HepG2 (cell line): Measurements from ENCODE around the gene PKIG. TPM values are rescaled to one million over a fixed set of nuclear protein-coding genes. Genes with fewer than 3 reads are reported as not detected.

ENCODE experiments used
- ATM ChIP-seq: fragments of 450-650 bp; IDR thresholded peaks from 2 replicates; pipeline ENCODE4 v1.7.1; 2017; ENCODE audit warnings: mild to moderate bottlenecking, borderline replicate concordance
- CBX1 ChIP-seq: IDR thresholded peaks from one replicate; pipeline ENCODE4 v1.6.1; 2016; ENCODE audit warnings: antibody characterized with exemption, low read depth
- FIP1L1 ChIP-seq: fragments of 200-400 bp; formaldehyde crosslinking; IDR thresholded peaks from 2 replicates; pipeline ENCODE4 v1.6.1; 2018; ENCODE audit warnings: low read depth, mild to moderate bottlenecking, low read length, moderate library complexity, borderline replicate concordance; ENCODE audit not compliant: insufficient read depth
- FOXA1 ChIP-seq, 2 experiments: fragments of 450-650 bp in 1 of 2; sonication (generic) in 1 of 2; formaldehyde crosslinking in 1 of 2; IDR thresholded peaks; 2 replicates each; pipeline versions ENCODE4 v1.4.0 to v1.6.1; 2016 to 2020; ENCODE audit warnings: missing genetic modification reagents in 1 of 2
- GFI1 ChIP-seq: sonication (generic); formaldehyde crosslinking; IDR thresholded peaks from 2 replicates; pipeline ENCODE4 v1.5.0; 2020; ENCODE audit warnings: missing genetic modification reagents, mild to moderate bottlenecking, borderline replicate concordance
- MIER2 ChIP-seq: IDR thresholded peaks from 2 replicates; pipeline ENCODE4 v1.6.1; 2016; ENCODE audit warnings: missing biosample characterization, missing genetic modification reagents
- MXD3 ChIP-seq: IDR thresholded peaks from 2 replicates; pipeline ENCODE4 v1.6.1; 2016; ENCODE audit warnings: mild to moderate bottlenecking, missing biosample characterization, missing genetic modification reagents
- ONECUT2 ChIP-seq: sonication (generic); formaldehyde crosslinking; IDR thresholded peaks from 2 replicates; pipeline ENCODE4 v1.4.0; 2020; ENCODE audit warnings: missing genetic modification reagents
- PHB2 ChIP-seq: fragments of 450-650 bp; IDR thresholded peaks from 2 replicates; pipeline ENCODE4 v1.6.1; 2018; ENCODE audit not compliant: partially characterized antibody
- RELA ChIP-seq: sonication (generic); formaldehyde crosslinking; IDR thresholded peaks from 2 replicates; pipeline ENCODE4 v1.4.0; 2020; ENCODE audit warnings: missing genetic modification reagents
- RFXAP ChIP-seq: sonication (generic); formaldehyde crosslinking; IDR thresholded peaks from 2 replicates; pipeline ENCODE4 v1.4.0; 2020; ENCODE audit warnings: missing genetic modification reagents, borderline replicate concordance
- SOX6 ChIP-seq, 2 experiments: fragments of 450-650 bp in 1 of 2; sonication (generic) in 1 of 2; formaldehyde crosslinking in 1 of 2; IDR thresholded peaks; 2 replicates each; pipeline versions ENCODE4 v1.4.0 to v1.6.1; 2017 to 2020; ENCODE audit warnings: antibody characterized with exemption in 1 of 2, mild to moderate bottlenecking in 1 of 2, missing genetic modification reagents in 1 of 2
- TBP ChIP-seq: sonication (generic); formaldehyde crosslinking; IDR thresholded peaks from 2 replicates; pipeline ENCODE4 v1.5.0; 2020; ENCODE audit warnings: missing genetic modification reagents
- TERF1 ChIP-seq: sonication (generic); formaldehyde crosslinking; IDR thresholded peaks from 2 replicates; pipeline ENCODE4 v1.8.0; 2022; ENCODE audit warnings: mild to moderate bottlenecking, missing genetic modification reagents, moderate library complexity
- TFDP2 ChIP-seq: sonication (generic); formaldehyde crosslinking; IDR thresholded peaks from 2 replicates; pipeline ENCODE4 v1.4.0; 2020; ENCODE audit warnings: missing genetic modification reagents
- THAP8 ChIP-seq: sonication (generic); formaldehyde crosslinking; IDR thresholded peaks from 2 replicates; pipeline ENCODE4 v1.5.1; 2020; ENCODE audit warnings: missing genetic modification reagents, mild to moderate bottlenecking, borderline replicate concordance
- U2AF2 ChIP-seq: fragments of 200-400 bp; formaldehyde crosslinking; IDR thresholded peaks from 2 replicates; pipeline ENCODE4 v1.6.1; 2017; ENCODE audit warnings: low read depth, mild to moderate bottlenecking, low read length
- ZNF180 ChIP-seq: sonication (generic); formaldehyde crosslinking; IDR thresholded peaks from 2 replicates; pipeline ENCODE4 v1.4.0; 2020; ENCODE audit warnings: low read depth, missing genetic modification reagents, borderline replicate concordance
- ZNF333 ChIP-seq: sonication (generic); formaldehyde crosslinking; IDR thresholded peaks from 2 replicates; pipeline ENCODE4 v1.4.0; 2020; ENCODE audit warnings: mild to moderate bottlenecking, missing genetic modification reagents, borderline replicate concordance
- ZNF34 ChIP-seq: sonication (generic); formaldehyde crosslinking; IDR thresholded peaks from 2 replicates; pipeline ENCODE4 v1.4.0; 2020; ENCODE audit warnings: mild to moderate bottlenecking, missing genetic modification reagents, borderline replicate concordance
- ZNF567 ChIP-seq: sonication (generic); formaldehyde crosslinking; IDR thresholded peaks from 2 replicates; pipeline ENCODE4 v1.8.1; 2023; ENCODE audit warnings: mild to moderate bottlenecking, missing genetic modification reagents, borderline replicate concordance
- ZSCAN12 ChIP-seq: sonication (generic); formaldehyde crosslinking; IDR thresholded peaks from 2 replicates; pipeline ENCODE4 v1.9.0; 2021; ENCODE audit warnings: mild to moderate bottlenecking, missing genetic modification reagents
- polyA plus RNA-seq, 8 experiments: library from polyadenylated mRNA; depleted of rRNA in 3 of 8; stranded (reverse) in 7 of 8; unstranded in 1 of 8; fragments of >200 nt; fragmentation: Illumina TruSeq in 4 of 8; extraction: Trizol in 4 of 8; gene quantifications; 2 replicates each; pipeline versions ENCODE4 v1.2.1 to v1.2.3, GENCODE V29; 2011 to 2016; ENCODE audit warnings: low read depth in 4 of 8, missing spikeins in 1 of 8, mixed read lengths in 1 of 8; ENCODE audit not compliant: insufficient read depth in 1 of 8
- total RNA-seq, 5 experiments: library from RNA; depleted of rRNA; stranded (reverse); fragments of >200 nt; fragmentation: Illumina TruSeq; extraction: Trizol; gene quantifications; 2 replicates each; pipeline ENCODE4 v1.2.3, GENCODE V29; 2016; ENCODE audit warnings: low read depth in 1 of 5

The PKIG gene
- total and polyA plus RNA-seq, 2 of the 13 experiments (the other 11 are each of a cell fraction or from before 2014, with no cell fraction given), result 30.8 to 44.5 TPM

- TF ChIP-seq TFDP2 (CRISPR knock-in tag) (peak; percentile 66), ZNF34 (CRISPR knock-in tag) (peak; percentile 98; the same call in 1 of the 2 replicates), TBP (CRISPR knock-in tag) (no peak), ONECUT2 (CRISPR knock-in tag) (no peak), PHB2 (no peak), RELA (no peak; the same call in 1 of the 2 replicates), ZNF567 (CRISPR knock-in tag) (peak; percentile 99; the same call in 1 of the 2 replicates), SOX6 (IDR thresholded peaks at IDR 0.05) (no peak), SOX6 (CRISPR knock-in tag; IDR thresholded peaks at IDR 0.05) (peak; percentile 53), FIP1L1 (no peak), ATM (no peak), CBX1 (no peak), MIER2 (peak; percentile 42; the same call in 1 of the 2 replicates), TERF1 (CRISPR knock-in tag) (no peak), ZSCAN12 (CRISPR knock-in tag) (0 out of 2 replicates have a peak, but pooled peaks have one; percentile 29), THAP8 (CRISPR knock-in tag) (no peak), FOXA1 (IDR thresholded peaks at IDR 0.05) (no peak), FOXA1 (CRISPR knock-in tag; IDR thresholded peaks at IDR 0.05) (0 out of 2 replicates have a peak, but pooled peaks have one; percentile 10), ZNF180 (no peak), GFI1 (0 out of 2 replicates have a peak, but pooled peaks have one; percentile 42), ZNF333 (CRISPR knock-in tag) (peak; percentile 81; the same call in 1 of the 2 replicates), MXD3 (peak; percentile 72), RFXAP (CRISPR knock-in tag) (peak; percentile 92), U2AF2 (no peak)
Observed at GRCh38 chr20:44609516-44610312, 27.3 kb downstream of the PKIG start (continued).
